H9 (cell line): ENCODE measurements around the gene LEMD3. TPM values are rescaled to one million over a fixed set of nuclear protein-coding genes. Genes with fewer than 3 reads are reported as not detected.

Source experiments
- DNase-seq: peaks from one replicate; pipeline ENCODE4 v3.0.0-alpha.2; 2017
- H2AFZ ChIP-seq: one replicate; pipeline ENCODE4 v1.6.1; 2013; ENCODE audit warnings: mild to moderate bottlenecking, low read length, control low read depth, moderate library complexity
- H2AK5ac ChIP-seq: 2 replicates; pipeline ENCODE4 v1.6.1; 2013; ENCODE audit warnings: low read length, control low read depth, mixed read lengths; ENCODE audit not compliant: insufficient read length
- H2BK120ac ChIP-seq: one replicate; pipeline ENCODE4 v1.6.1; 2013; ENCODE audit warnings: low read depth, mild to moderate bottlenecking, low read length, control low read depth, inconsistent platforms; ENCODE audit not compliant: poor library complexity, severe bottlenecking
- H2BK12ac ChIP-seq: 2 replicates; pipeline ENCODE4 v1.6.1; 2013; ENCODE audit warnings: low read length, control low read depth, mixed read lengths, low read depth; ENCODE audit not compliant: insufficient read length
- H2BK15ac ChIP-seq: 2 replicates; pipeline ENCODE4 v1.6.1; 2013; ENCODE audit warnings: low read depth, low read length, control low read depth
- H2BK20ac ChIP-seq: one replicate; pipeline ENCODE4 v1.6.1; 2013; ENCODE audit warnings: low read depth, mild to moderate bottlenecking, low read length, control low read depth, inconsistent platforms; ENCODE audit not compliant: poor library complexity, severe bottlenecking
- H2BK5ac ChIP-seq: 2 replicates; pipeline ENCODE4 v1.6.1; 2013; ENCODE audit warnings: low read length, control low read depth, mixed read lengths; ENCODE audit not compliant: insufficient read length
- H3K14ac ChIP-seq: 2 replicates; pipeline ENCODE4 v1.6.1; 2013; ENCODE audit warnings: low read length, control low read depth; ENCODE audit not compliant: insufficient read depth
- H3K18ac ChIP-seq: 2 replicates; pipeline ENCODE4 v1.6.1; 2013; ENCODE audit warnings: low read depth, mild to moderate bottlenecking, mixed read lengths, low read length, control low read depth; ENCODE audit not compliant: insufficient read length
- H3K23ac ChIP-seq: 2 replicates; pipeline ENCODE4 v1.6.1; 2013; ENCODE audit warnings: low read length, control low read depth, mixed read lengths, low read depth; ENCODE audit not compliant: insufficient read length
- H3K23me2 ChIP-seq: 2 replicates; pipeline ENCODE4 v1.6.1; 2013; ENCODE audit warnings: low read depth, mild to moderate bottlenecking, mixed read lengths, low read length, control low read depth; ENCODE audit not compliant: insufficient read length, poor library complexity, severe bottlenecking
- H3K27ac ChIP-seq: 2 replicates; pipeline ENCODE4 v1.5.1; 2013; ENCODE audit warnings: low read length, control low read depth, mixed read lengths, low read depth; ENCODE audit not compliant: insufficient read length
- H3K27me3 ChIP-seq: 2 replicates; pipeline ENCODE4 v1.6.1; 2013; ENCODE audit warnings: low read length, control low read depth, inconsistent platforms; ENCODE audit not compliant: insufficient read depth
- H3K4ac ChIP-seq: 2 replicates; pipeline ENCODE4 v1.6.1; 2013; ENCODE audit warnings: low read depth, mild to moderate bottlenecking, control low read depth, inconsistent platforms, low read length, moderate library complexity
- H3K4me1 ChIP-seq: 2 replicates; pipeline ENCODE4 v1.6.1; 2013; ENCODE audit warnings: low read length, control low read depth, inconsistent platforms; ENCODE audit not compliant: insufficient read depth
- H3K4me2 ChIP-seq: 2 replicates; pipeline ENCODE4 v1.6.1; 2013; ENCODE audit warnings: low read length, control low read depth, mixed read lengths; ENCODE audit not compliant: insufficient read length, insufficient read depth
- H3K56ac ChIP-seq: 2 replicates; pipeline ENCODE4 v1.6.1; 2013; ENCODE audit warnings: low read depth, mild to moderate bottlenecking, mixed read lengths, low read length, control low read depth; ENCODE audit not compliant: insufficient read length
- H3K79me1 ChIP-seq: 2 replicates; pipeline ENCODE4 v1.6.1; 2013; ENCODE audit warnings: low read depth, mild to moderate bottlenecking, moderate library complexity, low read length, control low read depth, inconsistent platforms; ENCODE audit not compliant: insufficient read depth, poor library complexity, severe bottlenecking
- H3K79me2 ChIP-seq: 2 replicates; pipeline ENCODE4 v1.6.1; 2013; ENCODE audit warnings: low read length, control low read depth, inconsistent platforms; ENCODE audit not compliant: insufficient read depth
- H3K9ac ChIP-seq: 2 replicates; pipeline ENCODE4 v1.6.1; 2013; ENCODE audit warnings: low read length, control low read depth, mixed read lengths; ENCODE audit not compliant: insufficient read length; ENCODE audit errors: extremely low read depth
- H3K9me3 ChIP-seq: one replicate; pipeline ENCODE4 v1.6.1; 2013; ENCODE audit warnings: low read depth, low read length, inconsistent platforms; ENCODE audit not compliant: control insufficient read depth
- H3T11ph ChIP-seq: one replicate; pipeline ENCODE4 v1.6.1; 2013; ENCODE audit warnings: mild to moderate bottlenecking, low read length, control low read depth, inconsistent platforms
- H4K20me1 ChIP-seq: one replicate; pipeline ENCODE4 v1.6.1; 2013; ENCODE audit not compliant: control insufficient read depth, insufficient read length, insufficient read depth
- H4K5ac ChIP-seq: 2 replicates; pipeline ENCODE4 v1.6.1; 2013; ENCODE audit warnings: low read depth, mild to moderate bottlenecking, mixed read lengths, low read length, control low read depth; ENCODE audit not compliant: insufficient read length
- H4K8ac ChIP-seq: replicated peaks from 2 replicates; pipeline ENCODE4 v1.6.1; 2013; ENCODE audit warnings: low read length, control low read depth, mixed read lengths, low read depth; ENCODE audit not compliant: insufficient read length
- H4K91ac ChIP-seq: 2 replicates; pipeline ENCODE4 v1.6.1; 2013; ENCODE audit warnings: low read depth, mild to moderate bottlenecking, moderate library complexity, mixed read lengths, low read length, control low read depth; ENCODE audit not compliant: insufficient read length
- H3K27ac Mint-ChIP-seq, 3 experiments: 2 replicates in 2 of 3; 3 replicates in 1 of 3; pipeline ENCODE4 v1.8.0; 2020 to 2021; ENCODE audit warnings: mixed read lengths in 3 of 3, mild to moderate bottlenecking in 1 of 3, moderate library complexity in 1 of 3
- H3K27me3 Mint-ChIP-seq: 2 replicates; pipeline ENCODE4 v1.8.0; 2021; ENCODE audit warnings: low read depth, mild to moderate bottlenecking, moderate library complexity, mixed read lengths
- H3K36me3 Mint-ChIP-seq, 3 experiments: 2 replicates in 2 of 3; 3 replicates in 1 of 3; pipeline ENCODE4 v1.8.0; 2020 to 2021; ENCODE audit warnings: low read depth in 3 of 3, mixed read lengths in 3 of 3; ENCODE audit not compliant: insufficient read depth in 1 of 3
- H3K4me1 Mint-ChIP-seq, 2 experiments: 2 replicates each; pipeline ENCODE4 v1.8.0; 2020; ENCODE audit warnings: mixed read lengths in 2 of 2
- H3K4me3 Mint-ChIP-seq, 2 experiments: 2 replicates in 1 of 2; 3 replicates in 1 of 2; pipeline ENCODE4 v1.8.0; 2020 to 2021; ENCODE audit warnings: mild to moderate bottlenecking in 2 of 2, mixed read lengths in 2 of 2, moderate library complexity in 1 of 2
- H3K9me3 Mint-ChIP-seq, 2 experiments: 2 replicates in 1 of 2; 3 replicates in 1 of 2; pipeline ENCODE4 v1.8.0; 2020; ENCODE audit warnings: mild to moderate bottlenecking in 2 of 2, mixed read lengths in 2 of 2, moderate library complexity in 1 of 2
- CTCF ChIP-seq: fragments of 200-600 bp; sonication (generic); conservative IDR thresholded peaks from 3 replicates; pipeline ENCODE4 v1.8.0; 2021; ENCODE audit warnings: antibody characterized with exemption, mild to moderate bottlenecking
- WGBS: extraction: QIAGEN DNeasy Blood & Tissue Kit; methylation state at CpG from one replicate; pipeline ENCODE4 v1.1.7; 2013; ENCODE audit warnings: missing lambda C conversion rate, low lambda C conversion rate, mixed read lengths; ENCODE audit not compliant: insufficient read length; ENCODE audit errors: extremely low coverage; 5-methylcytosine and 5-hydroxymethylcytosine counted together
- total RNA-seq: library from RNA; stranded (reverse); gene quantifications from 2 replicates; pipeline ENCODE4 v1.2.1, GENCODE V29; 2021

LEMD3 gene
- total RNA-seq, 1 experiment from 2014 or later = 38.1 TPM

GRCh38 chr12:65170209-65170881 is 962 bp downstream of the LEMD3 start:
- Histone ChIP-seq H3K79me2 (peaks cover 25% of the 10 kb centered on the region), H3K27me3 (no peaks in the 10 kb centered on the region), H3K9me3 (no peaks in the 10 kb centered on the region), H3K4ac (peak overlapping the region; percentile 54; the same call in 1 of the 2 replicates), H2BK20ac (no peak overlapping the region), H3K9ac (peak overlapping the region; percentile 97), H3K4me1 (no peaks in the 10 kb centered on the region; the same call in 1 of the 2 replicates), H2BK120ac (no peak overlapping the region), H4K20me1 (no peaks in the 10 kb centered on the region), H4K91ac (peak overlapping the region; percentile 42), H3K23ac (no peak overlapping the region), H3K56ac (no peak overlapping the region), H3K14ac (peak overlapping the region; percentile 75; the same call in 1 of the 2 replicates), H2BK5ac (no peak overlapping the region), H3K4me2 (peak overlapping the region; percentile 98), H2AK5ac (no peak overlapping the region), H3K18ac (no peak overlapping the region), H2BK15ac (no peak overlapping the region), H3K23me2 (peaks cover 16% of the 10 kb centered on the region), H4K8ac (no peak overlapping the region), H2BK12ac (no peak overlapping the region), H3K27ac (no peak overlapping the region), H3K79me1 (peaks cover 8% of the 10 kb centered on the region), H4K5ac (no peak overlapping the region), H3T11ph (no peak overlapping the region), H2AFZ (no peak overlapping the region)
- TF ChIP-seq CTCF = no peak
- H3K9me3 Mint-ChIP-seq = peaks cover 5 to 12% of the 10 kb centered on the region in 2 experiments; a peak in 4 of 5 replicates
- H3K27me3 Mint-ChIP-seq = peaks cover 28% of the 10 kb centered on the region
- DNase-seq = peak; percentile 67
- H3K4me3 Mint-ChIP-seq = peak overlapping the region; percentile 91 to 97
- peaks cover 5 to 8% (median 7%) of the 10 kb centered on the region in 3 experiments; a peak in 5 of 7 replicates for H3K36me3 Mint-ChIP-seq
- H3K4me1 Mint-ChIP-seq = peaks cover 16 to 23% of the 10 kb centered on the region in 2 experiments
- peak overlapping the region in 2 of 3 experiments; percentile 36 to 85; a peak in 3 of 7 replicates for H3K27ac Mint-ChIP-seq
- no CpG with 5 or more reads among the region's 47 CpGs for WGBS
